ENCODE results near the gene AGAP3.
"Not testable (repeated sequence)": the region's sequence is repeated elsewhere in the genome, so short reads cannot be mapped to it uniquely, and the experiment has no call there.

AGAP3 gene

DNA sequence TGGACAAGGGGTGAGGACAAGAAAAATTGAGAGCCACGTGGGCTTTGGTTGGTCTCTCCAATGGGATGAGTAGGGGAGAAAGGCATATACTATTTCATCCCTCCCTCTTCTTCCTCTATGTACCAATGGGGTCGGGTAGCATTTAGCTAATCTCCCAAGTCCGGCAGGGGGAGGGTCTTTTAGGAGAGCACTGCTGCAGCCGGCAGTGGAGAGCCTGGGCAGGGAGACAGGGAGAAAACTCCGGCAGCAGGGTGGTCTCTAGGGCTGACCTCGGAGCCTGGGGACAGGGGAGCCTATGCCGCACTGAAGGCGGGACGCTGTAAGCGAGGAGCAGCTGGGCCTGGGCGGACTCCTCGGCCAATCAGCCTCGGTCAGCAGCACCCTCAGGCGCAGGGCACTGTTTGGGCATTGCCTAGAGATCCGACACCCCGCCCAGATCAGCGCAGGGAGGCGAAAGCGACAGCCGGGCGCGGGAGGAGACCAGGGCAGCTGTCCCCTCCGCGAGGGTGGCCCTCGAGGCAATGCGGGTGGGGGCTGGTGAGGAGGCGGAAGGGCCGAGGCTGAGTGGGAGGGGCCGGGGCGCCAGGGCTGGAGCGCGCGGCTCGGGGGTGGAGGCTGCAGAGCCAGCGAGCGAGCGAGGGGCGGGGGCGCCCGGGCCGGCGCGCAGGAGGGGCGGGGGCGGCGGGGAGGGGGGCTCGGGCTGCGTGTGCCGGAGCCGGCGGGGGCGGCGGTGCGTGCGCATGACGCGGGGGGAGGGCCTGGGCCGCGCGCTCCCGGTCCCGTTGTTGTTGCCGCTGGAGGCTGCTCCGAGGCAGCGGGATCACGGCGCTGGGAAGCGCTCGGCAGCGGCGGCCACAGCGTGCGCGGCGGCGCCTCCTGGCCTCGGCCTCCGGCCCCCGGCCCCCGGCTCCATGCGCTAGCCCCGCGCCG, at the start of gene AGAP3:
TSS of gene AGAP3 (plus strand) at position 785 of the 930 bp plus-strand sequence. CDS start 267 bp downstream, outside the sequence.
- peak; percentile 68 for FAIRE-seq

DNA sequence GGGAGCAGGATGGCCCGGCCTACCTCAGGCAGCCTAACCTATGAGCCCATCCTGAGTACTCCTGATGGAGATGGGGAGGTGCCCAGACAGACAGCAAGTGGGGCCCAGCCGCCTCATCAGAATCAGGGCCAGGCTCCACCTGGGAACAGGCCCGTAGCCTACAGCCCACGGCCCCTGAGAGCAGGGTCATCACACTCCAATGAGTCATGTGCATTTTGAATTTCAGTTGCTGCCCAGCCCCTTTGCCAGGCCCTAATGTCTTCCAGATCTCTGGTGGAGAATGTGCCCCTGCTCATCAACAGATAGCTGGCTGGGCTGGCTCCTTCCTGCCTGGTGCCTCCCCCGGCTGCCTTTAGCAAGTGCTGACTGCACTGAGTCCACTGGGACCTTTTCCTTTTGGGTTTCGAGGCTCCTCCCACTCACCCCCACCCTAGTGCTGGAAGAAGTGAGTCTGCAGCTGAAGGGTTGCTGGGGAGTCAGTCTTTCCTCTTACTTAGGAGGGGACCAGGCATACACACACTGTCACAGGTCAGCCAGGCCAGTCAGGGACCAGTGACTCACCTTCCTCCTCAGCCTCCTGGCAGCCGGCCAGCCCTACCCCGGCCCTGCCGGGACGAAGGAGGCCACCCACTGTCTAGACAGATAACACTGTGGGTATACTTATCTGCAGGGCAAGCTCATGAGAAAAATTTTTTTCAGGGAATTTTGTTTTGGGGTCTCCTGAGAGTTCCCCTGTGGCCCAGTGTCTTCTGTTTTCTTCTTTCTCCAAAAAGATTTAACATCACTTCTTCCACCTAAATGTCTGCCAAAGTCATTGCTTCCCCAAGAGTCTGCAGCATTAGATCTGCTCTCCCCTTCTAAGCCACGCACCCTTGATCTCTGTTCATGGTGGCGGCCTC, 47.1 kb upstream of the AGAP3 start:
- no peak for FAIRE-seq

DNA sequence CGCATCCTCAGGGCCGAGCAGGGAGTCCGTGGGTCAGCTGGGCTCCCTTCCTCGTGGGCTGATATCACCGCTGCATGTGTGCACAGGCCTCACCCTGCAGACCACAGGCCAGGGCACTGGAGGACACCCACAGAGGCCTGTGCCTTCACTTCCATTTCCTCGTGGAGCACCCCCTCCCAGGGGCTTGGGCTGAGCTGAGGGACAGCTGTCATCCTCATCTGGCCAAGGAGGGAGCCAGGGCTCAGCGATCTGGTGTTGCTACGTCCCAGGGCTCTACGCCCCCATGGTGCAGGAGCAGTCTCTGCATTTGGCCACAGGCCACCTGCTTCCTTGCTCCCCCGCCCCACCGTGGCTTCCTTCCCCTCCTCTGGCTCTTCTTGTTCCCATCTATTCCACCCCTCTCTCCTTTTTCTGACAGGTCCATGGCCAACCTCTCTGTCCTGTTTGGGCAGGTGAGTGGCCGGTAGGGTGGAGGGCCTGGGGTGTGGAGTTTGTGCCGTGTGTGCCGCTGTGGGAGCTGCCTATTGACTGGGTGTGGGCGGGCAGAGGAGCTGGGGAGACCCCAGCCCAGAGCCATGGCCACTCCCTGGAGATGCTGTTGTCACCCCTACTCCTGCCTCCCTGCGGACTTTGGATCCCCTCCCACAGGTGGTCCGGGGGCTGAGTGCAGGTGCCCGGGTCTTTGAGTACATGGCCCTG, 46.3 kb upstream of the AGAP3 start:
- FAIRE-seq, result no peak

DNA sequence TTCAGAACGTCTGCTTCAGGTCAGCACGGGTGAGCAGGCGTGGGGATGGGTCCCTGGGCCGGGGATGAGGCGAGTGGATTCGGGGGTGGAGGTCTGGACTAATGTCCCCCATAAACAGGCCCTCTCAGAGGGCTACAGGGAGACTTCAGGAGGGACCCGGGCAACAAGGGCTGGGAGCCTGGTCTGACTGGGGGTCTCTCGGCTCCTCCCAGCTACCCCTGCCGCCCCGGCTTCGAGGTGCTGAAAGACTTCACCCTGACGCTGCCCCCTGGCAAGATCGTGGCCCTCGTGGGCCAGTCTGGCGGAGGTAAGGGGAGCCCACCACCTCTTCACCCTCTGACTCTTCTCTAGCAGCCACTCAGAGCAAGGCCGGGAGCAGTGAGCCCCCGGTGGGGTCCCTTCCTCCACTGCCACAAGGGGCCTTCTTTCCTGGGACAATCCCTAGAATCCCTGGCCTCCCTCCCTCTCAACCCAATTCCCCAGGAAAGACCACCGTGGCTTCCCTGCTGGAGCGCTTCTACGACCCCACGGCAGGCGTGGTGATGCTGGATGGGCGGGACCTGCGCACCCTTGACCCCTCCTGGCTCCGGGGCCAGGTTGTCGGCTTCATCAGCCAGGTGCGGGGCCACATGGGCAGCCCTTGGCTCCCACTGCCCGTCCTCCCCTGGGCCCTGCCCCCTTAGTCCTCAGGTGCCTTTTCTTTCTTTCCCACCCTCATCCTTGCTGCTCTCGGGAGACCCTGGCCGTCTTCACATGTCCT, 45.5 kb upstream of the AGAP3 start:
- no peak for FAIRE-seq

DNA sequence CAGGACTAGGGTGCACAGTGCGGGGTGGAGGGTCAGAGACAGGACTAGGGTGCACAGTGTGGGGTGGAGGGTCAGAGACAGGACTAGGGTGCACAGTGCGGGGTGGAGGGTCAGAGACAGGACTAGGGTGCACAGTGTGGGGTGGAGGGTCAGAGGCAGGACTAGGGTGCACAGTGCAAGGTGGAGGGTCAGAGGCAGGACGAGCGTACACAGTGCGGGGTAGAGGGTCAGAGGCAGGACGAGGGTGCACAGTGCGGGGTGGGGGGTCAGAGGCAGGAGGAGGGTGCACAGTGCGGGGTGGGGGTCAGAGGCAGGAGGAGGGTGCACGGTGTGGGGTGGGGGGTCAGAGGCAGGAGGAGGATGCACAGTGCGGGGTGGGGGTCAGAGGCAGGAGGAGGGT, 42.8 kb upstream of the AGAP3 start:
- FAIRE-seq, result not testable (repeated sequence)

DNA sequence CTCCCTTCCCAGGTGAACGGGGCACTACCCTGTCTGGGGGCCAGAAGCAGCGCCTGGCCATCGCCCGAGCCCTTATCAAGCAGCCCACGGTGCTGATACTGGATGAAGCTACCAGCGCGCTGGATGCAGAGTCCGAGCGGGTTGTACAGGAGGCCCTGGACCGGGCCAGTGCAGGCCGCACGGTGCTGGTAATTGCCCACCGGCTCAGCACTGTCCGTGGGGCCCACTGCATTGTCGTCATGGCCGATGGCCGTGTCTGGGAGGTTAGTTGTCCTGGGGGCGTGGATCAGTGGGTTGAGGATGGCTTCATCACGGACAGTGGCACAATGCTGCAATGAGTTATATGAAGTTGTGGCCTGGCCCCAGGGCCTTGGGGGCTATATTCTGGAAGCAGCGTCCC, 42.3 kb upstream of the AGAP3 start:
- no peak for FAIRE-seq

DNA sequence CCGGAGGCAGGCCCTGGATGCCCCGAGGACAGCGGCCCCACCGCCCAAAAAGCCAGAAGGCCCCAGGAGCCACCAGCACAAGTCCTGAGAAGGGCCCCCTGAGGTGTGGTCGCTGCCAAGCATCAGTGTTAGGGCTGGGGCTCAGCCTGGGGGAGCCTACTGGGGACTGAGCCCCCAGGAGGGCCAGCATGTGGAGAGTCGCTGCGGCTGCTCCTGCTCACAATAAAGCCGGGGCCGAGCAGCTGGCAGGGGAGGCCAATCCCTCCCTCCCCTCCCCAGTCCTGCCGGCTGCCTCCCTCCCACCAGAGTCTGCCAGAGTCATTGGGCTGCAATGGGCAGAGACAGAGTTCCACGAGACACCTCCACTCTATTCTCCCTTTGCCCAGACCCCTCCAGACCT, 41.0 kb upstream of the AGAP3 start:
- FAIRE-seq, result no peak

DNA sequence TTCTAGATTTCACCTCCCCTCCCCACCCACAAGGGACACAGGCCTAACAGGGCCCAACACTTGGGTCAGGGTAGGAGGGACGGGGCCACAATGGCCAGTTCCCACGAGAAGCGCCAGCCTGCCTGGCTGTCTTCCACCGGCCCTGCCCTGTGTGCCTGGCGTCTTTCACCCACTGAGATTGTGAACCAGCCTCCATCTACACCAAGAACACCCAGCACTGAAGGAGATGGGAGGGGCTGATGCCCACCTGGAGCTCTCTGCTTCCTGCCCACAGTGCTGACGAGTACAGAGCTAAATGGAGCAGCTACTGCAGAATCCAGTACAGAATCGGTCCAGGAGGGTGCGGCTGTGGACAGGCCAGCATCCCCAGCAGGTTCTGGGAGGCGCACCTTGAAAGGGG, 40.3 kb upstream of the AGAP3 start:
- no peak for FAIRE-seq

DNA sequence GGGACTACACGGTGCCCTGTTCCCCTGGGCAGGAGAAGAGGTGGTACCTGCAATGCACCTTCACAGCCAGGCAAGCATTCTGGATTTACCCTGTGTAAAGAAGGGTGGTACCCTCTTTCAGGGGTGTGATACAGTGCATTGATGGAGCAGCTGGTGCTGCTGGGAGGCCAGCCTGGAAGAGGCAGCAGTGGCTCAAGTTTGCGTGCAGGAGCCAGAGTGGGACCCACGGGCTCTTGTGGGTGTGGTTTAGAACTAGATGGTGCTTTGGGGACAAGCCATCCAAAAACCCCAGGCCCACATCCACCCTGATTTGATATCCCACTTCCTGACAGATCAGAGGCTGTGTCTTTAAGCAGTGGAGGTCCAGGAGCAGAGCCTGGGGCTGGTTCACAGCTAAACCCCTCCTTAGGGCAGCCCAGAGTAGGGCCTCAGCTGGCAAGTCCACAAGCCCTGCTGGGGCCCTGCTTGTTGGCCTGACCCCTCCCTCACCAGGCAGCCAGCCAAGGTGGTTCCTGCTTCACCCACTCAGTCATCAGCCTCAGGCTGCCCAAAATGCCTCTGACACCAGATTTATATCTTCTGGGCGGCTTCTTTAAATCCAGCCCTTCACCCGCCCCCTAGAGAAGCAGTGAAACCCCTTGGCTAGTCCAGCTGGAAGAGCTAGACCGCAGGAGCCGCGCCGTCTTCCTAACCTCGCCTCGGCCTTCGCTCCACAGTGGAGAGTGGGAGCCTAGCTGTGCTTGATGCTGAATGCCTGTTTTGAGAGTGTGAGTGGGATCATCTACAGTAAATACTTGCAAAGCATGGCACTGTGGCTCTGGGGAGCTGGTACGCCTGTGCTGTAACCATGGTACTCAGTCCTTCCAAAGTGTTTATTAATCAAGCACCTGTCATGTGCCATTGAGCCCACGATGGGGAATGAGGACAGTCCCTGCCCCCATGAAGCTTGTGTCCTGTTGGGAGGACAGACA, 39.4 kb upstream of the AGAP3 start:
- no peak for FAIRE-seq

DNA sequence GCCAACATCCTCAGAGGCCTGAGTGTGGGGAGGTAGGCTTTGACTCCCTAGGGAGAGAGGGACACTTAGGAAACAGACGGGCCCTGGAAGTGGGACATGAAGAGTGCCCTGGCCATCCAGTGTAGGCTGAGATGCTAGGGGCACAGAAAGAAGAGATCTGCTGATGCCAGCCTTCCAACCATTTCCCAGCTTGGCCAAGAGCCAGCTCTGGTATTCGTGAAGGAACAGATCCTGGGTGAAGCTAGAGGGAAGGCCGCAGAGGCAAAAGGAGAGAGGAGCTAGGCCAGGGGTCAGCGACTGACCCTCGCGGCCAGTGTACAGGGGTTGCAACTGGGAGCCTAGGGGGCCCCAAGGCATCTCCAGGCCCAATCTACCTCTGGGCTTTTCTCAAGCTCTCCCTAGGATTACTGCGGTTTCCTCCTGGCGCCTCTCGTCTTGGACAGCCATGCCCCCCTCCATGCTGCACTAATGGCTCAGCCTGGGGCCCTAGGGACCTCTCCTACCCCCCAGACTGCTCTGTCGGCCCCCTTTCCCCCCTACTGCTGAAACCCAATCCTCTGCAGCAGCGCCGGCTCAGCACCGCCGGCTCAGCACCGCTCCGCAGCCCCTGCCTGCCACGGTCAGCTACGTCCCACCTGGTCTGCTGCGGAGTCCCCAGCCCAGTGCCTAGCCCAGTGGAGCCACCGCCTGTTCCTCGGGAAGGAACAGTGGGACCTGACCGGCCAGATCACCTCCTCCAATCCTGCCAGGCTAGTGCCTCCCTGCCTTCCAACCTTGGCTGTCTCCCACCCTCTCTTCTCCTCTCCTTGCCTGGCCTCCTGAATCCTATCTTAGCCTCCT, 38.1 kb upstream of the AGAP3 start, which contains the start of gene ASIC3:
TSS of gene ASIC3 (plus strand) at position 556 of the 840 bp plus-strand sequence. CDS start 355 bp downstream, outside the sequence.
- FAIRE-seq, result no peak

DNA sequence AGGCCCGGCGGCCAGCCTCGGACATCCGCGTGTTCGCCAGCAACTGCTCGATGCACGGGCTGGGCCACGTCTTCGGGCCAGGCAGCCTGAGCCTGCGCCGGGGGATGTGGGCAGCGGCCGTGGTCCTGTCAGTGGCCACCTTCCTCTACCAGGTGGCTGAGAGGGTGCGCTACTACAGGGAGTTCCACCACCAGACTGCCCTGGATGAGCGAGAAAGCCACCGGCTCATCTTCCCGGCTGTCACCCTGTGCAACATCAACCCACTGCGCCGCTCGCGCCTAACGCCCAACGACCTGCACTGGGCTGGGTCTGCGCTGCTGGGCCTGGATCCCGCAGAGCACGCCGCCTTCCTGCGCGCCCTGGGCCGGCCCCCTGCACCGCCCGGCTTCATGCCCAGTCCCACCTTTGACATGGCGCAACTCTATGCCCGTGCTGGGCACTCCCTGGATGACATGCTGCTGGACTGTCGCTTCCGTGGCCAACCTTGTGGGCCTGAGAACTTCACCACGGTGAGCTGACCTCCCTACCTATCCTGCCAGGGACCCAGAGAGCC, 37.3 kb upstream of the AGAP3 start:
- FAIRE-seq, result no peak

DNA sequence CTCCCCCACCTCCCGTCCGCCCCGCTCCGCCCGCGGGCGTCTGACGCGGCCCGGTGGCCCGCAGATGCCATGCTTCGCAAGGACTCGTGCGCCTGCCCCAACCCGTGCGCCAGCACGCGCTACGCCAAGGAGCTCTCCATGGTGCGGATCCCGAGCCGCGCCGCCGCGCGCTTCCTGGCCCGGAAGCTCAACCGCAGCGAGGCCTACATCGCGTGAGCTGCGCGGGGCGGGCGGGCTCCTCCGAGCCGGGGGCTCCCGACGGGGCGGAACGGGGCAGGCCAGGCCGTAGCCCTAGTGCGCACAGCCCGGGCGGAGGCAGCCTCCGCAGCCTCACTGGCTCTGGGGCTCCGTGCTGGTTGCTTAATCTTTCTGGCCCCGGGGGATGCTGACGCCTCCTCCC, 35.2 kb upstream of the AGAP3 start:
- FAIRE-seq, result no peak

DNA sequence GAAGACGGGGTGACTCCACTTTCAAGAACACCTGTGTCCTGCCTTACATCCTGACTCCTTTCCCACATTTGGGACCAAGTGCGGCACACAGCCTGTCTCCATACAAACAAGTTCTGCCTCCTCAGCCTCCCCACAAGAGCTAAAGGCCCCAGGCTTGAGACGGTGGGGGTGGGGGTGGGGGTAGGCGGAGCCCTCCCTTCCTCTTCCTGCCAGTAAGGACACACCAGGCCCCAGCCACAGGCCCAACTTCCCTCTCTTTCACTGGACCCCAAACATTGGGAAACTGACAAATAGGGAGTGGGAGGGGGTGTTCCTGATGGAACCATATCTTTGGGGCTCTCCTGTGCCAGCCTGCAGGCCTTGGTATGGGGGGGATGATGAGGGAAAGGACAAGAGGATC, 33.2 kb upstream of the AGAP3 start:
- no peak for FAIRE-seq

DNA sequence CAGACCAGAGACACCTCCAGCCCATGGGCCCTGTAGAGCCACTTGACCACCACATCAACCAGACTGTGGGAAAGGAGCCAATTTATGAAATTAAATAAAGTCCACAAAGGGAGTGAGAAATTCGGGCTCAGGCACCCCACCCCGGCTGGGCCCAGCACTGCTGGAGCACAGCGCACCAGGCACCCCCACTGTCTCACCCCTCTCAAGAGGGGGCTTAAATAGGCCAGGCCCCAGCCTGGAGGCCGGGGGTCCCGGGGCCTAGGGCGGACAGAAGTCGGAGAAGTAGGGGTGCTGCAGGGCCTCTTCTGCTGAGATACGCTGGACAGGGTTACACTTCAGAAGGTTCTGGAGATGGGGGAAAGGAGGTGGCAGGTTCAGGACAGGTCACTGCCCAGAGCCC, 32.5 kb upstream of the AGAP3 start:
- FAIRE-seq, result no peak

DNA sequence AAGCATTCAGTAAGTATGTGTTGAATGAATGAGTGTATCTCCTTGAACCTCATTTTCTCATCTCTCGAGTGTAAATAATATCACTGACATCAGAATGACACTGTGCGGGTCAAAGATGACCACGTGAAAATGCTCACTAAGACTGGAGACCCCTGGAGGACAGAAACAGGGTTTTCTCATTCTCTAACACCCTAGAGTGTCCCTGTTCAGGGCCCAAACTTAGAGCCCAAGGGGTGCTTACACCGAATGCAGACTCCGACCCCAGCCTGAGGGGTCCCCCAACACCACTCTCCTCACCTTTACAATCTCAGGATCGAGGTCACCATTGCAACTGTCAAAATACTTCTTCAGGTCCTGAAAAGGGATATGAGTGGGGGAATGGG, 30.0 kb upstream of the AGAP3 start:
- no peak for FAIRE-seq

DNA sequence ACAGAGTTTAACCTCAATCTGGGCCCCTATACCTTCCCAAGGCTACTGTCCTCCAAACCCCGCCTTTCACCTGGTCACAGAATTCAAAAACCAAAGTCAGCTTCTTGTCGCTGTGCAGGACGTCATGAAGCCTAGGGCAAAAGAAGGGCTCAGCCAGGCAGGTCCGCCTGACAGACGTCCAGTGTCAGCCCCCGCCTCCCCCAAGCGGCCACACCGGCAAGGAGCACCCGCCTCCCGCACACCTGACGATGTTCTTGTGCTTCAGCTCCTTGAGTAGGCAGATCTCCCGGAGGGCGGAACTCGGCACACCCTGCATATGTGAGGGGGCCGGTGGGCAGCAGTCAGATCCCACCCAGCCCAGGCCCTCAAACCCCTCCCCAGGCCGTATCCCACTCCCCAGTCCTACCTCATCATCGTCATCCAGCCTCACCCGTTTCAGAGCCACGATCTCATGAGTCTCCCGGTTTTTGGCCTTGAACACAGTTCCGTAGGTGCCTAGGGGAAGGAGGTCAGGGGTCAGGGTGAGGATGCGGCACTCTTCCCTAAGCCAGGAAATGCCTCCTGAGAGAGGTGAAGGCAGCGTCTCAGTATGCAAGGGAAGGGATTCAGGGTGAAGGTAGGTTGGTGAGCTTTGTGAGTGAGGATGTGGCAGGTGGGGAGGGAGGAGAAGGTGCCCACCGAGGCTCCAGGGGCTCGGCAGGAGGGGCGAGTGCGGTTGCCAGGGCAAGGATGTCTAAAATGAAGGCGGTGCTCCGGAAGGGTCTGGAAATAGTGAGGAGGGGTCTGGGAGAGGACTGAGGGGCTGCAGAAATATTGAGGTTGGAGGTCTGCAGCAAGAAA, 29.4 kb upstream of the AGAP3 start:
- FAIRE-seq, result no peak

DNA sequence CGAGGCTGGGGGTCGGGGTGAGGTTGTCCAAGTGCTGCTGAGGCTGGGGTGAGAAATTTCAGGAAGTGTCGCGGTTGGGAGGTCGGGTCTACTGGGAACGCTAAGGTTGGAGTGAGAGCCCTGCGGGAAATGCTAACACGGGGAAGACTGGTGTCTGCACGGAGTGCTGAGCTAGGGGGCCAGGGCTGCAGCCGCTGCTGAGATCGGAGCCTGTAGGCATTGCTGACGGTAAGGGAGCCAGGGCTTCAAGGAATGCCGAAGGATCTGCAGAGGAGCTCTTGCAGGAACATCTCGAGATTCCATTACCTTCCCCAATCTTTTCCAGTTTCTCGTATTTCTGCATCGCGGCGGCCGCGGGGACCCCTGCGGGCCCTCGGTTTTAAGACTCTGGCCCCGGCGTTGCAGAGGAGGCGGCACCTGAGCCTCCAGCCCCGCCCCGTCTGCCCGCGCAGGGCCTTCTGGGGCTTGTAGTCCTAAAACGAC, 28.7 kb upstream of the AGAP3 start, which contains the start of gene CDK5:
TSS of gene CDK5 (minus strand) at position 392 of the 483 bp plus-strand sequence. CDS start at position 343, 49 bp downstream.
- no peak for FAIRE-seq
